Amygdala (tissue), 56 donors: ENCODE data around the gene TKFC.

Experiments
- DNase-seq, 56 donors: peaks; one replicate each; lab custom pipeline; 2025; lab: John Stamatoyannopoulos, UW

The TKFC gene

DNA sequence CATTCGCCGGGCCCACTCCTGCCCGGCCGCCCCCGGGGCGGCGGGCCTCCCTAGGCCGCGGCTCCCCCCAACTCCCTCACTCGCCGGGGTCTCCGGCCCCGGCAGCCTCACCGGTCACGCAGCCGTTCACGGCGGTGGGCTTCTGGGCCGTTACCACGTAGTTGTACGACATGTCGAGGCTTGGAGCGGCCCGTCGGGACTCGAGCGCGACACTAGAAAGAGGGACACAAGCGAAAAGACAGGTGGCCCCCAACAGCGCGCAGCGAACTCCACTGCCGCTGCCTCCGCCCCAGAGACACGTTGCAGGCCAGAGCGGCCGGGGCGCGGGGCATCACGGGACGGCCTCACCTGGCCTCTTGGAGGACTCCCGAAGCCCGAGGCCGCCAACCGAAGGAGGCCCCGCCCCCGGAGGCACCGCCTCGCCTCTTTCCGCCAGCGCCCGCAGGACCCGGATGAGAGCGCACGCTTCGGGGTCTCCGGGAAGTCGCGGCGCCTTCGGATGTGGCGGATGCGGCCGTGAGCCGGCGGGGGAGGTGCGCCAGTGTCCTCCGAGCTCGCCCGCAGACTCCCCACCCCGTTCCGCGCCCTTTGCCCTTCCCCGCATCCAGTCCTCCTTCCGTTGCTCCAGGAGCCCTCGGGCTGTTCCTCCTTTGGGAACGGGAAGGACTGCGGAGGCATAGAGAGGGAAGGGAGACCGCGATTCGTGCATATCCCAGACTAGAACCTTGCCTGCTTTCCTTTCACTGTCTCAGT is at the start of gene TKFC, which contains the start of gene DDB1:
Gene TKFC, plus strand, starts transcription at position 432 of the 753 bp plus-strand sequence. CDS start 1,501 bp downstream, outside the sequence.
Gene DDB1, minus strand, starts transcription at position 309 of the 753 bp plus-strand sequence. Its CDS starts 137 bp downstream, at position 172.
- peak; percentile 48 to 97 (median 87) for DNase-seq

DNA sequence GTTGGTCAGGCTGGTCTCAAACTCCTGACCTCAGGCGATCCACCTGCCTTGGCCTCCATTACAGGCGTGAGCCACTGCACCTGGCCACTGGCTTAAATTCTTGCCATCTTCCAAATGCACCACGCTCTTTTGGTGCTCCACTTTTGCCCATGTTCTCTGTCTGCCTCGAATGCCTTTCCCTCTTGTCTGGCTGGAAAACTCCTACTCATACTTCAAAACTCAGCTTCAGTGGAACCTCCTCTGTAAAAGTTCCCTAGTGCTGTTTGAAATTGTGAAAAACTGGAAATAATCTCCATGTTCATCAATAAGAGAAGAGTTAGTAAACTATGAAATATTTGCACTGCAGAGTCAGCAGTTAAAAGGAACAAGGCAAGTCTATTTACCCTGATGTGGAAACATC is 49.4 kb upstream of the TKFC start:
- no peak for DNase-seq

GRCh38 chr11:61287338-61287977 is 45.6 kb upstream of the TKFC start:
- DNase-seq = no peak

- DNase-seq = no peak
These were observed 41.9 kb upstream of the TKFC start for GRCh38 chr11:61290905-61291690.

DNA sequence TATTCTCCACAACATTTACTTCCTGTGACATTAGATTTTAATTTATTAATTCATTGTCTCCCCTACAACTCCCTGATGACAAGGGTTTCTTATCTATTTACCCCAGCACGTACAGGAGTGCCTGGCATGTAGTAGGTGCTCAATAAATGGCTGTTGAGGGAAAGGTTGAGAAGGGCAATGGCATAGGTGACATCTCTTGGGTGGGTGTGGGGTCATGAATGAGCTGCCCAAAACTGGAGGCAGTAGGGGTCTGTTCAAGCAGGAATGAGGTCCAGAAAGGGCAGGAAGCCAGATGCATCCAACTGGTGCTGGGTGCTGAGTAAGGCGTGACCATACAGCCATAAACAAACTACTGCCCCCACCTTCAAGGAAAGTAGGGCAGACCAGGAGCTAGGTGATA is 40.7 kb upstream of the TKFC start:
- no peak for DNase-seq

DNA sequence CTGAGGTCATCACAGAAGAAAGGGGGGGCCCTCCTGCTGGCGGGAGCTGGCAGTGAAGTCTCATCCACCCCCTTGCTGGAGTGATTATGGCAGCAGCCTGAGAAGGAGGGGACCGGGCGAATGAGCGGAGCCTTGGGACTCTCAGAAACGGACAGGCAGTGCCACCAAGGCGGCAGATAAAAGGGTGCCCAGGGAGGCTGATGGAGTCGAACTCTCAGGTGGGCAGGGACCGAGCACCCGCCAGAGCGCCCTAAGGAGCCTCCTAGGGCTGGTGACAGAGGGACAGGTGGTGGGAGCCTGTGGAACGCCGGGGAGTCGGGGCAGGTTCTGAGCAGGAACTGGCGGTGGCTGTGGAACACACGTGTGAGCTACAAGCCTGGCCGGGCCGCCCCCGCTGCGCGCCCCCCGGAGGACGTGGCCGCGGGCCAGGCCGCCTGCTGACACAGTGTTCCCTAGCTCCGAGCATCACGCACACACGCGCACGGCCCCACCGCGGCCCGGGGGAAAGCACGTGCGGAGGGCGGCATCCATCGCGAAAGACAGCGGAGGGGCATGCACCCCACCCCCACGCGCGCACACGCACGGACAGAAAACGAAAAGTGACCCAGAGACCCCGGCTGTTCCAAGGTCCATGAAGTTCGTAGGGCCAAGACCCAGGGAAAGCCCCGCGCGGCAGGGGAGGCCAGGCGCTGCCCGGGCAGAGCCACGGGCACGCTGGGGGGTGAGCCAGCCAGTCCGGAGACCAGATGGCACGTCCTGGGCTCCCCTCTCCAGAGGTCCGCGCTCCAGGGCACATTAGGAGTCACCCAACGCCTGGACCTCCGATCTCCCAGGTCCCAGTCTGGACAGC is 38.9 kb upstream of the TKFC start:
- DNase-seq = peak in 18 of 56 donors; percentile 8 to 64 (median 37)

GRCh38 chr11:61294717-61295595 is 38.1 kb upstream of the TKFC start, which contains the start of gene VWCE:
TSS of gene VWCE (minus strand) at chr11:61295316. CDS start at chr11:61295037, 279 bp downstream.
- peak in 31 of 56 donors; percentile 5 to 67 (median 35) for DNase-seq

DNA sequence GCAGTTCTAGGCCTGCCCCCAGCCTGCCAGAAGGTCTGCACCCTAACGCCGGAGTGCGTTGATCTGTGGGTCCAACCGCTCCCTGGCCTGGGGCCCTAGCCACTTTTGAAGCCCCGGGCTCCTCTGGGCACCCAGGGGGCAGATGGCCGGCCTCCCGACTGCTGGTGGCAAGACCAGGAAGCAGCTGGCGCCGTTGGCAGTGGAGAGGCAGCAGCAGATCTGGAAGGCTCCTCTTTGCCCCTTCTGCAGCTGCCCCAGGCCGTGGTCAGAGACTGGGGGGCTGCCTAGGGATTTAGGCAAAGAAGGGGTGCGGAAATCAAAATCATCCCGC is 37.5 kb upstream of the TKFC start:
- DNase-seq = peak in 2 of 56 donors; percentile 13 to 29

GRCh38 chr11:61297341-61297740 is 35.7 kb upstream of the TKFC start:
- no peak for DNase-seq

DNA sequence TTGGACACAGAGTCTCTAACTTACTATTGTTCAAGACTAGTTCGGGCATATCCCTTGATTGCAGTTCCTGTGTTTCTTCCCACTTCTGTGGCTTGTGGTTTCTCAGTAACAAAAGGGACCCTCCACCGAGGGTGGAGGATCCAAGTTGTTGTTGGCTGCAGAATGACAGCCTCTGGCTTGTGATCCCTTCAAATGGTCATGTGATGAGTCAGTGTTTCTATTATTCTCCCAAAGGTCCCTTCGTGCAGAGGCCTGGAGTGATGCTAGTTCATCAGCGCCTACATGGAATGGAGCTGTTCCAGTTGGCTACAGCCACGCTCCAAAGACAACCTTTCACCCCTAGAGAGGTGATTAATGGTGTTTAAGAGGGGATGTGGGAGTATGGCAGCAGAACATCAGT is 35.3 kb upstream of the TKFC start:
- peak in 8 of 56 donors; percentile 5 to 46 (median 19) for DNase-seq

DNA sequence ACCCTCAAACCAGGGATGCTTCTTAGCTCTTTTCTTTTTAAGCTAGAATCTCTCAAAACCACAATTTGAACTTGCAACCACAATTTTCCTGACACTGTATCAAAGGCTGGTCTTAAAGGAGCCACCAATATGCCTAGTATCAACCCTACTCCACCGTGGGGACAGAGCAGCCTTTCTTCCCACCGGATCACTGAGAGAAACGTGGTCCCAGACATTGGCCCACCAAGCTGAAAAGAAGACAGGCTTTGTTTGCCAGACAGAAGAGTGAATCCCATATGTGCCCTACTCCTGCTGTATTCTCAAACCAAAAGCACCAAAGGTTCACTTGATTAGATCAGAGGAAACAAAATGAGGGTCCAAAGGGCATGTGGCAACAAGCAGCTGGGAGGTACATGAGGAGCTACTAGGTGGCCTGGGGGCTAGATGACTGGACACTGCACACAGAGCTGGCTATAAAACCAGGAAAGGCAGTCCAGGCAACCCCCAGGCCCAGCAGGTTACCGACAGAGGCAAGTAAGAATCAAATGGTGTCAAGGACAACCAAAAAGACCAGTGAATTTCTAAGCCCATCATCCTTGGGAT is 34.3 kb upstream of the TKFC start:
- no peak for DNase-seq

GRCh38 chr11:61302550-61302949 is 30.5 kb upstream of the TKFC start:
- DNase-seq = no peak

DNA sequence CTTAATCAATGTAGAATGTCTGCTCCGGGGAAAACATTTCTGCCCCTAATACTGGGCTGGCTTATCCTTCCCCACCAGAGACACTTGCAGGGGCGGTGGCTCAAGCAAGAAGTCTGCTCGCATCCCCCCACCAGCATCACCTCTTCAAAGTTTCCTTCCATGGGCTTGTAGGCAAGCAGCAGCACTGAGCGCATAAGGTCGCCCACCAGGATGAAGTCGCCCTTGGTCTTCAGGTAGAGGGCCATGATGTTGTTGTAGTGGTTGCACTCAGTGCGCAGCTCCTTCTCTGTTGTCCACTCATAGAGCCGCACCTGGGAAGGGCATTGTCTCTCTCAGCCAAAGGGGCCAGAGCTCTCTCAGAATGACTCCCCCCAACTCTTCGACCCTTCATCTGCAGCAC is 29.3 kb upstream of the TKFC start:
- DNase-seq = no peak

GRCh38 chr11:61305417-61305816 is 27.6 kb upstream of the TKFC start:
- DNase-seq = no peak

GRCh38 chr11:61306221-61306620 is 26.8 kb upstream of the TKFC start:
- DNase-seq = no peak

DNA sequence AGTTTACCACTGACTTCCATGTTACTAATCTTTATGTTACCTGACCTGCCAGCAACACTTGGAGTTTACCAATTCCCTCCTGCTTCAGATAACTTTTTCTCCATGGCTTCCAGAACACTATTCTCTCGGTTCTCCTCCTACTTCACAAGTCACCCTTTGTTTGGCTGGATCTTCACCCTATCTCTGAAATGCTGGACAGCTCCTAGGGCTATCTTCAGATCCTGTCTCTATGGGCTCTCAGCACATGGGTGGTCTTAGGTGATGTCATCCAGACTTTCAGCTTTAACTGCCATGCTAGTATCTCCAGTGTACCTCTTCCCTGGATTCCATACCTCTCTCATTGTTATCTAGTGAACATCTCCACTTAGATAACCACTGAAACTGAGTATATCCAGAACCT is 25.7 kb upstream of the TKFC start:
- no peak for DNase-seq

DNA sequence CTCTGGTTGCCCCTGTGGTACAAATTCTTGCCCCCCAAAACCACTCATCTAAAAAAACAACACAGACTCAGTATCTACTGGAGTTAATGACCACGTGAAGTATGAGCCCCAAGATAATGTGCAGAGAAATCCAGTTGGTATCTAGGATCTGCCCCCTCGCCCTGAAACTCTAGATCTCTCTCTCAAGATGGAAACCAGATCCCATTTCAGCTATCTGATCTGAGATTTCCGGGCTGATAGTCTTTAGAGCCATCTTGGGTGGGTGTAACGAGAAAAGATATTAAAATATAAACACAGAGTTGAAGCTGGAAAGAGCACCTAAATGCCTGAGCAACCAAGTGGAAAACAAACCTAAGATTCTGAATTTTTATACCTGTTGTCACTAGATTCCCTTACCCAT is 23.9 kb upstream of the TKFC start:
- no peak for DNase-seq

DNA sequence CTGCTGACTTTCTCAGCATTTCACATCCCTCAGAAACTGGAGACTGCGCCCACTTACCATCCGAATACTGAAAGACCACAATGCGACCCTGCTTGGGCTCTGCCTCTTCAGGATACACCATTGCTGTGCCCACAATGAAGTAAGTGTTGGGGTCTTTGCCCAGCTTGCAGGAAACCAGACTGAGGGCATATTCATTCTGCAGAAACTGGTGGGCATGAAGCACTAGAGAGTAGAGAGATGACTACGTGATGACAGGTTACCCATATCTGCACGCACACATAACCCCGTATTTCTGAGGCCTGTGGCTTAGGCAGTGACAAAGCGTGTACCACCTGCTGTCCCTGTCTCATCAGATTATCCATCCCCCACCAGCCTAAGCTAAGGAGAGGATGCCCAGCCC is 23.3 kb upstream of the TKFC start:
- DNase-seq = no peak

DNA sequence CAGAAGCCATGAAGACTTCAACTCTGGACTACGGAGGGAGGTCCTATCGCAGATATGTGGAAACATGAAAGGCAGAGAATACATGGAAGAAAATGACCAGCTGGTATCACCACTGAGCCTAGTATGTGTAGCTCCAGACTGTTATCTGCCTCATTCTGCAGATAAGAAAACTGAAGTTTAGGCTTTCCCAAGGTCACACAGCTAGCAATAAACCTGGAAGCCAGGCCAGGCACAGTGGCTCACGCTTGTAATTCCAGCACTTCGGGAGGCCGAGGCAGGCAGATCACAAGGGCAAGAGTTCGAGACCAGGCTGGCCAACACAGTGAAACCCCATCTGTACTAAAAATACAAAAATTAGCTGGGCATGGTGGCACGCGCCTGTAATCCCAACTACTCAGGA is 22.3 kb upstream of the TKFC start:
- no peak for DNase-seq
